HCT116 (cell line): ENCODE data around the gene FAM151A.

Experiments used
- EZH2phosphoT487 ChIP-seq: fragments of 200-600 bp; IDR thresholded peaks from 2 replicates; pipeline ENCODE4 v1.6.1; 2018; ENCODE audit warnings: antibody characterized with exemption, borderline replicate concordance
- POLR2A ChIP-seq: IDR thresholded peaks from 2 replicates; pipeline ENCODE4 v1.7.0; 2011; ENCODE audit warnings: borderline replicate concordance; ENCODE audit not compliant: insufficient read depth, insufficient read length; ENCODE audit errors: extremely low read depth
- TCF7L2 ChIP-seq: IDR thresholded peaks from 2 replicates; pipeline ENCODE4 v1.7.0; 2011; ENCODE audit warnings: borderline replicate concordance, inconsistent platforms; ENCODE audit not compliant: insufficient read depth, insufficient read length; ENCODE audit errors: extremely low read depth
- ZNF274 ChIP-seq: fragments of 200-500 bp; sonication (Bioruptor generic); IDR thresholded peaks from 2 replicates; pipeline ENCODE4 v1.6.1; 2014; ENCODE audit warnings: mild to moderate bottlenecking, low read depth, low read length, inconsistent platforms
- TF ChIP-seq, protein P1 (sequence below): IDR thresholded peaks from 2 replicates; pipeline ENCODE4 v1.6.1; 2011; ENCODE audit warnings: mild to moderate bottlenecking, low read length, moderate library complexity; ENCODE audit not compliant: insufficient replicate concordance; ENCODE audit errors: extremely low read depth
- TF ChIP-seq, protein P2 (sequence below), 3 experiments: fragments of 200-600 bp in 1 of 3; sonication (generic) in 1 of 3; IDR thresholded peaks in 2 of 3; conservative IDR thresholded peaks in 1 of 3; 2 replicates each; pipeline ENCODE4 v1.5.1; 2012 to 2017; ENCODE audit warnings: low read depth in 2 of 3, low read length in 2 of 3, antibody characterized with exemption in 1 of 3, borderline replicate concordance in 1 of 3, control low read depth in 1 of 3, mild to moderate bottlenecking in 1 of 3, mixed read lengths in 1 of 3, mixed run types in 1 of 3, moderate library complexity in 1 of 3; ENCODE audit not compliant: insufficient read depth in 1 of 3

DNA sequence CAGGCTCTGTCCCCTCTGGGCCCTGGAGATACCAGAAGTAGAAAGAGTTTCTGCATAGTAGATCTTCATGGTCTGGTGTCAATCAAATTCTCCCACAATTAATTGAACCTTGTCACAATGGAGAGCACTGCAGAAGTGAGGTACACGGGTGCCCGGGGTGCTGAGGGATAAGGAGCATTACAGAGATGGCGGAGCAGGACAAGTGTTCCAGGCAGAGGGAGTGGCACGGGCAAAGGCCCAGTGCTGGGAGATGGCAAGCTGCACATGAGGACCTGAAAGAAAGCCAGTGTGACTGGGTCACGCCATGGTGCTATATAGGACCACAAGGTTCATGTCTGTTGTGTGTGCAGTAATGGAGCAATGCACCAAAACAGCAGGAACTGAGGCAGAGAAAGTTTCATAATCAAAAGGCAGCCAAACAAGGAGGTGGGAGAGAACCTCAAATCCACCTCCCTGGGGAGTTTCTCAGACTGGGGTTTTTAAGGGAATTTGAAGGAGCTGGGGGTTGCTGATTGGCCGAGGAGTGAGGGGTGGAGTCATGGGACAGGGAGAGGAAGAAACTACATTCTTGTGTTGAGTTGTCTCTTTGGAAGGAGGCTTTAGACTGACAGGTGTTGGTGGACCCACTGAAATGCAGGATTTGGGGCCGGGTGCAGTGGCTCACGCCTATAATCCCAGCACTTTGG, 47.6 kb downstream of the FAM151A start:
- TF ChIP-seq POLR2A (no peak), TCF7L2 (no peak), ZNF274 (no peak), EZH2phosphoT487 (no peak)
- TF ChIP-seq, protein P1, sequence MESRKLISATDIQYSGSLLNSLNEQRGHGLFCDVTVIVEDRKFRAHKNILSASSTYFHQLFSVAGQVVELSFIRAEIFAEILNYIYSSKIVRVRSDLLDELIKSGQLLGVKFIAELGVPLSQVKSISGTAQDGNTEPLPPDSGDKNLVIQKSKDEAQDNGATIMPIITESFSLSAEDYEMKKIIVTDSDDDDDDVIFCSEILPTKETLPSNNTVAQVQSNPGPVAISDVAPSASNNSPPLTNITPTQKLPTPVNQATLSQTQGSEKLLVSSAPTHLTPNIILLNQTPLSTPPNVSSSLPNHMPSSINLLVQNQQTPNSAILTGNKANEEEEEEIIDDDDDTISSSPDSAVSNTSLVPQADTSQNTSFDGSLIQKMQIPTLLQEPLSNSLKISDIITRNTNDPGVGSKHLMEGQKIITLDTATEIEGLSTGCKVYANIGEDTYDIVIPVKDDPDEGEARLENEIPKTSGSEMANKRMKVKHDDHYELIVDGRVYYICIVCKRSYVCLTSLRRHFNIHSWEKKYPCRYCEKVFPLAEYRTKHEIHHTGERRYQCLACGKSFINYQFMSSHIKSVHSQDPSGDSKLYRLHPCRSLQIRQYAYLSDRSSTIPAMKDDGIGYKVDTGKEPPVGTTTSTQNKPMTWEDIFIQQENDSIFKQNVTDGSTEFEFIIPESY: no peak
- TF ChIP-seq, protein P2, sequence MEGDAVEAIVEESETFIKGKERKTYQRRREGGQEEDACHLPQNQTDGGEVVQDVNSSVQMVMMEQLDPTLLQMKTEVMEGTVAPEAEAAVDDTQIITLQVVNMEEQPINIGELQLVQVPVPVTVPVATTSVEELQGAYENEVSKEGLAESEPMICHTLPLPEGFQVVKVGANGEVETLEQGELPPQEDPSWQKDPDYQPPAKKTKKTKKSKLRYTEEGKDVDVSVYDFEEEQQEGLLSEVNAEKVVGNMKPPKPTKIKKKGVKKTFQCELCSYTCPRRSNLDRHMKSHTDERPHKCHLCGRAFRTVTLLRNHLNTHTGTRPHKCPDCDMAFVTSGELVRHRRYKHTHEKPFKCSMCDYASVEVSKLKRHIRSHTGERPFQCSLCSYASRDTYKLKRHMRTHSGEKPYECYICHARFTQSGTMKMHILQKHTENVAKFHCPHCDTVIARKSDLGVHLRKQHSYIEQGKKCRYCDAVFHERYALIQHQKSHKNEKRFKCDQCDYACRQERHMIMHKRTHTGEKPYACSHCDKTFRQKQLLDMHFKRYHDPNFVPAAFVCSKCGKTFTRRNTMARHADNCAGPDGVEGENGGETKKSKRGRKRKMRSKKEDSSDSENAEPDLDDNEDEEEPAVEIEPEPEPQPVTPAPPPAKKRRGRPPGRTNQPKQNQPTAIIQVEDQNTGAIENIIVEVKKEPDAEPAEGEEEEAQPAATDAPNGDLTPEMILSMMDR (IDR thresholded peaks at IDR 0.05 in 2 of 3, conservative IDR thresholded peaks at IDR 0.05 in 1 of 3; ENCODE audit: borderline replicate concordance in 1 of 3, insufficient read depth in 1 of 3, low read depth in 2 of 3, low read length in 2 of 3): no peak
